HPDE6-E6E7 (cell line): ENCODE measurements around the gene ZBTB25.

ENCODE experiments used
- DNase-seq: peaks from one replicate; pipeline ENCODE4 v3.0.0; 2011; ENCODE audit warnings: missing footprints; ENCODE audit errors: extremely low spot score

The ZBTB25 gene

DNA sequence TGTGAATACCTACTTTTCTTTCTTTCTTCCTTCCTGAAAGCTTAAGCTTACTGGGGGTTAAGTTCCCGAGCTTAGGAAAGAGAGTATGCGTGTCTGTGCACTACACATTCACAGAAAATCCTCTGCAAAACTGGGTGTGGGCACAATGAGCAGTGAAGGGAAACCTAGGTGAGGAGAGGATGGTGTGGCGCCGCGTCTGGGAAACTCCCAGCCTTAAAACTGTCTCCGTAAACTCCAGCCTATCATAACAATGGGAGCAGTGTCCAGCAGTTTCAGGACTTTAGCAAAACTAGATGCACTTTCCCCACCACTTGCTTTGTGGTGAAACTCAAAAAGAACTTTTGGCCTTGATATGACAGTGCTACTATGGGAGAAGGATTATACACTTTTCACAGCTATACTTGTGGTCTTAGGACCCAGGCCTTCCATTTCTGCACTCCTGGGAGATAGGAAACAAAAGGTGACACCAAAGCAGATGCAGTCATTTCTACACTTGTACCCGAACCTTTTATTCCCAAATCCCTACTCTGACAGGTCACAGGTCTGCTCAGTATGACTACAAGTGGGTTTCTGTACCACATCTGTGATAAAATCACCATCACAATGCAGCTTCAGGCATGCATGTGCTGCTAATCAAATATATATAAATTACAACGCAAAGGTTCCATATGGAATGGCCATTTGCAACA, 27.9 kb downstream of the ZBTB25 start:
- DNase-seq: no peak

DNA sequence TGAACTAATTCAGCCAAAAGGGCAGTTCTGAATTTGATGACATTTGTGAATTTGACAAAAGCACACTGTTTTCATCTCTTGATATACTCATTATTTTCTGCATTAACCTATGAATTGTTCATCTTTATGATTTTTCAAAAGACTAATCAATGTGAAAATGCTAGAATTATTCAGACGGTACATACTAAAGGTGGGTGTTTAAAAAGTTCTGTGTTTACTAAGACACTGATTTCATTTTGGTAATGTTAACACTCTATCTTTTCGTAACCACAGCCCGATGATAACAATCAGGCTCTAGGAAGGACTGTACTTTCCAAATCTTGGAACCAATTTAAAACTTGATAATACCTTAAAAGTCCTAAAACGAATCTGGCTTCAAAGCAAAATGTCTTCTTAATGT, 28.9 kb downstream of the ZBTB25 start:
- DNase-seq: no peak

DNA sequence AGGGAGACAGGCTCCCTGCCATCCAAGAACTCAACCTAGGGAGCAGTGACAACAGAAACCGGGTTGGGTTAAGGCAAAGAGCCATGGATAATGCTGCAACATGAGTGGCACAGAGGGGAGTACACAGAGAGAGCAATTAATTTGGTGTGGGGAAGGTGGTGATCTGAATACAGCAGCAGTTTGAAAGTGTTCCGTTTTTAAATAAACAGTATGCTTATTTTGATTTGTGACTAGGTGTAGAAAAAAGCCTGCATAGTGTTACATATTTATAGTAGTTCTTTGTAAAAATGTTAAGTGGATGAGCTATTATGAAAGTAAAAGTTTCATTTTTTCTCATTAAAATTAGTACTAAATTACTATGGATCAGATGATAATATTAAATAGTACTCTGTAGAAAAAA, 29.6 kb downstream of the ZBTB25 start:
- DNase-seq: no peak

- no peak for DNase-seq
Observed at GRCh38 chr14:64468451-64468850, 35.2 kb downstream of the ZBTB25 start.

DNA sequence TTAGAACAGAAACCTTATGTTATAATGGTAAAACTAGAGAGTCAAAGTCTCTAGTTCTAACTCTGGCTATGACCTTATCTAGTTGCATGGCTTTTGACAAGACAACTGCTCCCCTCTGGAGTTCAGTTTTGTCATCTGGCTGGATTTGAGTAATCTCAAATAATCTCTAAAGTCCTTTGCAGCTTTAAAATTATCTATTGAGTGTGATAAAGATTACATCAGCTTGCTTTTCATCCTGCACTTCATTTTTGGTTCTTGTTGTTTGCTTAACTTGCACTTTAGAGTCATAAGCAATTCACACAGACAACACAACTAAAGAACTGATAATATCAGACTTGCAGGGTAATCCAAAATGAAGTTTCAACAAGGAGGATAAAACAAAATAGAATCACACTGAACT, 36.1 kb downstream of the ZBTB25 start:
- DNase-seq: no peak

GRCh38 chr14:64467101-64467500, 36.5 kb downstream of the ZBTB25 start:
- no peak for DNase-seq

GRCh38 chr14:64465831-64466554, 37.6 kb downstream of the ZBTB25 start:
- DNase-seq: no peak

GRCh38 chr14:64465191-64465822, 38.3 kb downstream of the ZBTB25 start, which contains the start of gene AKAP5:
Gene AKAP5 (plus strand): TSS chr14:64465499. CDS start chr14:64468395, 2,896 bp downstream.
- DNase-seq: peak; percentile 32

DNA sequence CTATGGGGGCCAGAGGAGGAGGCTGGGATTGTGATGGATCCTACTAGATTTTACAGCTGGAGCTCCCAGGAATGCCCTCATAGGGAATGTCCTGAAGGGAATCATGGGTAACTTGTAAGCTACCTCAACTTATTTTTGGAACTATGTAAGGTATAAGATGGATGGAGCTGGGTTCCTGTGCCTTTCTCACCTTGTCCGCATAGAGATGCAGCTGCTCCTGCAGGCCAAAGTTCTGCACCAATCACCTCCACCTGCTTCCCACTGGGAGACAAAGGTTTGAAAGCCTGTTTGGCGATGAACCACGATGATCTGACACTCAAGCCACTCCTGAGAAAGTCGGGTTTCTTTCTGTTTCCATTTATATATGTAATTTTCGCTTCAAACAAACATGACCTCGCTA, 39.0 kb downstream of the ZBTB25 start:
- DNase-seq: no peak

DNA sequence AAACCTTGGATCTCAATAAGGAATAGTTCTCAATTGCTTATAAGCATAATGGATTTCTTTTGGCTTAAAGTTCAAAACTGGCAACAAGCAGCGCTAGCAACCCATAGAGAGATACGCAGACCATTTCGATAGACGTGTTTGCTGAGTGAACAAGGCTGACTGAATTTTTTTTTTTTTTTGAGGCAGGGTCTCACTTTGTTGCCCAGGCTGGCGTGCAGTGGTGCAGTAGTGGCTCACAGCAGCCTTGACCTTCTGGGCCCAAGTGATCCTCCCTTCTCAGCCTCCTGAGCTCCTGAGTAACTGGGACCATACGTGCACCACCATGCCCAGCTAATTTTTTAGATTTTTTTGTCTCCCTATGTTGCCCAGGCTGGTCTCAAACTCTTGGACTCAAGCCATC, 39.8 kb downstream of the ZBTB25 start:
- no peak for DNase-seq

DNA sequence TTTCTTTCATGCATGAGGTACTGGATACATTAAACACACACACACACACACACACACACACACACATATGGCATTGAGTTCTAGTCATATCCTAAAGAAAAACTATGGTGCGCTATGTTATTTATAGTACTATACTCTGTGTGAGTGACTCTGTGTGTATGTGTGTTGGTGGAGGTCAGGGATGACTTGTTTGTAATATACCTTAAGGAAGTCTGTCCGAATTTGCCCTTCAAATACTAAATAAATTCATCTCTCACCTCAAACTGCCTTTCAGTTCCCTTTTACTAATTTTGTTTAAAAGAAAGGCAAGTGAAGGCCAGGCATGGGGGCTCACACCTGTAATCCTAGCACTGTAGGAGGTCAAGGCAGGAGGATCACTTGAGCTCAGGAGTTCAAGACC, 40.4 kb downstream of the ZBTB25 start:
- DNase-seq: no peak

DNA sequence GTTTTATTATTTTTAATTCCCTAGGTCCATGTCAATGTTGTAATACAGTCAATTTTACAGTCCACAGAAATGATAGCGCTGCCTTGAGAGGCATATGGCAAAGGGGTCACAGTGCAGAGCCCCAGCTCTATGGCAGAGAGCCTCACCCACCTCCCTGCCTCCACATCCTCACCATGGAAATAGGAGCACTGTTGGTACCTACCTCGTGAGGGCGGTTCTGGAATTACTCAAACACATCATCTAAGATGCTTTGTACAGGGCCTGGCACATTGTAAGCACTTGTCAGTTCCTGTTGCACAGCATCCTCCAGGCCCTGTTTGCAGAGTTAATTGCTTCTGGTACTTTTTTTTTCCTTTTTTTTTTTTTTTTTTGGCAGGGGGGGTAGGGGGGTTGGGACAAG, 42.4 kb downstream of the ZBTB25 start:
- DNase-seq: no peak

GRCh38 chr14:64459405-64460136, 44.1 kb downstream of the ZBTB25 start:
- no peak for DNase-seq

DNA sequence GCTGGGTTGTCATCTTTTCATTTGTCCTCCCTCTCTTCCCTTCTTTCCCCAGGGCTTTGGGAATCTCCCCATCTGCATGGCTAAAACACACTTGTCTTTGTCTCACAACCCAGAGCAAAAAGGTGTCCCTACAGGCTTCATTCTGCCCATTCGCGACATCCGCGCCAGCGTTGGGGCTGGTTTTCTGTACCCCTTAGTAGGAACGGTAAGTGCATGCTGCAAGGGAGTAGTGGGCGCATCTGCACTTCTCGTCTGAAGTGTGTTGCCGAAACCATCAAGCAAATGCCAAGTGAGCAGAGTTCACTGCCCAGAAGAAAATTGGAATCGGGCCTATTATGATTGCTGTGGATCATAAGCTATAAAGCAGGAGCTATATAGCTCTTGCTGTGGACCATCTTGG, 49.0 kb downstream of the ZBTB25 start:
- DNase-seq: no peak

DNA sequence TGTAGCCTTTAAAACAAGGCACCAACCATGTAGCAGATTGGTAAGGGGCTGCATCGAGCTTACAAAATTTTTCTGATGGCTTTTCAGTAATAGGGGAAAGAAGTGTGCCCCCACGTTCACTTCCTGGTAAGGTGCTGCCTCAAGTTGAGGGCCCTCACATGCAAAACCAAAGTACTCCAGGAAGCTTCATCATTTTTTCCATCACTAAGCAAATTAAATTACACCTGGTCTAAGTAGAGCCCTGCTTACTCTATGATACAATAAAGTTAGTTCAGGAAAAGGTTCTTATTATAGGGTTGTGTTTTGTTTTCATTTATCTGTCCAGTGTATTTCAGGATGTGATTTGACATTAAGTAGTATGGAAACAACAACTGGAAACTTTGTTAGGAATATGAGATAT, 53.4 kb downstream of the ZBTB25 start:
- no peak for DNase-seq

DNA sequence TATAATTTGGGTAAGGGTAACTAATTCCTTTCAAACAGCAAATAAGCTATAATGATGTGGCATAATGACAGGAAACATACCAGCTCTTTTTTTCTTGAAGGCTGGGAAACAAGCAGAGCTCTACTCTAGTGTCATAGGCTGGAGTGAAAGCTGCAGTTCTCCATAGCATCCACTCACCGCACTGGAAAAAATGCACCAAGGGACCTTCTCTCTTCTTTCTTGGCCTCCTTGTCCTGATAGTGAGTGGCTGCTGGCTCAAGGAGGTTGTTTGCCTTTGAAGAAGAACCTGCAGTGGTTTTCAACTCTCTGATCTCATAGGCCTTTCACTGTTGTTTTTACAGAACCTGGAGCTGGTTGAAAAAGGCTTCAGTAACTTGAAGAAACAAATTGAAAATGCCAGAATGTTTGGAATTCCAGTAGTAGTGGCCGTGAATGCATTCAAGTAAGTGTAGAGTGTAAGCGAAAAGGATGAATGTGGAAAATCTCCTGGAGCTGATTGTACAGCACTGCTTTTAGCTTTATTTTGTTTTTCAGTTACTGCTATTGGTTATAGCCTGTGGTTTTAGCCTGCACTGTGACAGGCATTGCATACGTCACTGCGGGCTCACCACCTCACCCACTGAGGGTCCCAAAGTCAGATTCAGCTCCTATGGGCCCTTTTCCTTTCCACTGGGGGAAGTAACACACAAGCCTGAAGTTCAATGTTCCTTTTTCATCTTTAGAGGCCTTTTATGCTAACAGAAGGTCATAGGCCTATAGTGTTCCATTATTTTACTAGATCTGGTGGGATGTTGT, 55.6 kb downstream of the ZBTB25 start:
- no peak for DNase-seq

- no peak for DNase-seq
Observed at GRCh38 chr14:64444984-64445845, 58.4 kb downstream of the ZBTB25 start.

DNA sequence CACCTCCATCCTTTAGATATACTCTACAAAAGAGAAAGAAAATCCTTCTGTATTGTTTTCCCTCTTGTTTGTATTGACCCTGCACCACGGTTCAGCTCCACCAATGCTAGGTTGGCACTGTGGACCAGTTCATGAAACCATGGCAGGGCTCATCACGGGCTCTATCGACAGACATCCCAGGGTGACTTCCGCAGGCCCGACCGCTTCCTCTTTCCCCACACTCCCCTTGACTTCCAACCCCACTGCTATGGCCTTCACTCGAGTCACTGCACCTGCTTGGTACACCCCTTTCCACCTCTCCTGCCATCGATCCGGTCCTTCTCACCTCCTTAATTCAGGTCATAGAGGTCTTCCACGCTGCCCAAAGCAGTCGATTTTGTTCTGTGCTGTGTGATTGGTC, 59.5 kb downstream of the ZBTB25 start:
- DNase-seq: no peak

GRCh38 chr14:64442300-64442988, 61.2 kb downstream of the ZBTB25 start:
- no peak for DNase-seq

- DNase-seq: no peak
Observed at GRCh38 chr14:64440494-64440893, 63.1 kb downstream of the ZBTB25 start.
